Activated naive CD4-positive, alpha-beta T cell (primary cell): Measurements from ENCODE around the gene GAMT.

Experiments used
- DNase-seq, 4 experiments: peaks; one replicate each; lab custom pipeline; 2025; lab: John Stamatoyannopoulos, UW

Gene GAMT

GRCh38 chr19:1384478-1385110 is 16.7 kb downstream of the GAMT start:
- no peak for DNase-seq

- DNase-seq, result no peak
These were observed 17.3 kb downstream of the GAMT start for GRCh38 chr19:1384085-1384462.

- peak; percentile 94 to 99 (median 99) for DNase-seq
These were observed 17.8 kb downstream of the GAMT start, which contains the start of gene NDUFS7 for GRCh38 chr19:1383312-1384084. Gene NDUFS7 (plus strand): TSS chr19:1383907. CDS start chr19:1383927, 20 bp downstream.

GRCh38 chr19:1383017-1383311 is 18.4 kb downstream of the GAMT start:
- DNase-seq, result no peak

GRCh38 chr19:1382250-1382649 is 19.1 kb downstream of the GAMT start:
- no peak for DNase-seq

- DNase-seq, result no peak
These were observed 21.3 kb downstream of the GAMT start for GRCh38 chr19:1379961-1380489.

- no peak for DNase-seq
These were observed 22.0 kb downstream of the GAMT start for GRCh38 chr19:1379126-1379905.

- DNase-seq, result no peak
These were observed 23.2 kb downstream of the GAMT start for GRCh38 chr19:1377965-1378785.

GRCh38 chr19:1377176-1377964 is 24.0 kb downstream of the GAMT start:
- DNase-seq, result no peak

- DNase-seq, result no peak
These were observed 24.9 kb downstream of the GAMT start for GRCh38 chr19:1376415-1376805.

GRCh38 chr19:1374250-1374577 is 27.1 kb downstream of the GAMT start:
- no peak for DNase-seq

- no peak for DNase-seq
These were observed 27.6 kb downstream of the GAMT start for GRCh38 chr19:1373534-1374249.

GRCh38 chr19:1373042-1373533 is 28.3 kb downstream of the GAMT start:
- no peak for DNase-seq

GRCh38 chr19:1370579-1371361 is 30.6 kb downstream of the GAMT start:
- DNase-seq, result no peak

- no peak for DNase-seq
These were observed 32.0 kb downstream of the GAMT start for GRCh38 chr19:1369214-1369805.

GRCh38 chr19:1366899-1367870 is 34.2 kb downstream of the GAMT start:
- DNase-seq, result no peak

- no peak for DNase-seq
These were observed 35.0 kb downstream of the GAMT start for GRCh38 chr19:1366296-1366695.
